Endometrium (tissue), 2 donors: Measurements from ENCODE around the gene SERPINH1.

Experiments used
- FAIRE-seq: peaks from 2 replicates; lab custom pipeline; 2012; peaks lifted over from hg19 to GRCh38; lab: Jason Lieb, UNC
- donor health status: control.
- donor health status: control.

Gene SERPINH1

DNA sequence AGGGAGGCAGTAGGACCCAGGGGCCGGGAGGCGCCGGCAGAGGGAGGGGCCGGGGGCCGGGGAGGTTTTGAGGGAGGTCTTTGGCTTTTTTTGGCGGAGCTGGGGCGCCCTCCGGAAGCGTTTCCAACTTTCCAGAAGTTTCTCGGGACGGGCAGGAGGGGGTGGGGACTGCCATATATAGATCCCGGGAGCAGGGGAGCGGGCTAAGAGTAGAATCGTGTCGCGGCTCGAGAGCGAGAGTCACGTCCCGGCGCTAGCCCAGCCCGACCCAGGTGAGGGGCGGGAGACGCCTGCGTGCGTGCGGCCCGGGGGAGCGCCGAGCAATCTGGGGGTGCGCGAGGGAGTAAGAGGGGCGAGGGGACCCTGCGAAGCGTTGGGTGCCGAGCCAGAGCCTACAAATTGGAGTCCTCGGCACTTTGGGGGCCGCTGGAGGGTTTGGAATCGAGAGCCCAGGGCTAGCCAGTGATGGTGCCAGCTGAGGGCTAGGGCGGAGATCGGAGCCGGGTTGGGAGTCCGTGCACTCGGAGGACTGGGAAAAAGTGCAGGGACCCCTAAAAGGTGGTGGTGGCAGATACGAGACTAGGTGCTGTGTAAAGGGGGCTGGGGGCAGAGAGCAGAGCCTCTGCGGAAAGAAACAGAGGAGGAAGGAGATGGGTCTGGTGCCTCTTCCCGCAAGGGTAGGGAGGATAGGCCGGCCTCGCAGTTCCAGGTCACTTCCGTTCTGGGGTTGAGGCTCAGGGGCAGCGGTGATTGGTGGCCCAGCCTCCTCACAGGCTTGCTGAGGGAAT, at the start of gene SERPINH1:
SERPINH1 (plus strand) TSS at position 206 of the 788 bp plus-strand sequence. CDS start 4,097 bp downstream, outside the sequence.
- FAIRE-seq: no peak

DNA sequence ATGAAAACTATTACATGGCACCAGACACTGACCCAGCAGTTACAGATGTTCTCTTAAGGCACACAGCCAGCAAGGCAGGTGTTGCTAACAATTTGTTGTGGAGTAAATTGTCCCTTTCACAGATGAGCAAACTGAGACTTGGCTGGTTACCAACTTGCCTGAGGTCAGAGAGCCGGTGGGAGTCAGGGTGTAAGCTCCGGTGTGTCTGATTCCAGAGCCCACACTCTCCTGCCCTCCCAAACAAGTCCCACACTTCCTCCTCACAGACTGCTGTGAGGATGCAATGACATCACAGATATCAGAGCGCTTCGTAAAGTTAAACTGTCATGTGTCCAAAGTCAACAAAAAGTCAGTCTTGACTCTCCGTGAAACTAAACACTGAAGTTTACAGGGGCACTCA, 48.8 kb upstream of the SERPINH1 start:
- FAIRE-seq: no peak

DNA sequence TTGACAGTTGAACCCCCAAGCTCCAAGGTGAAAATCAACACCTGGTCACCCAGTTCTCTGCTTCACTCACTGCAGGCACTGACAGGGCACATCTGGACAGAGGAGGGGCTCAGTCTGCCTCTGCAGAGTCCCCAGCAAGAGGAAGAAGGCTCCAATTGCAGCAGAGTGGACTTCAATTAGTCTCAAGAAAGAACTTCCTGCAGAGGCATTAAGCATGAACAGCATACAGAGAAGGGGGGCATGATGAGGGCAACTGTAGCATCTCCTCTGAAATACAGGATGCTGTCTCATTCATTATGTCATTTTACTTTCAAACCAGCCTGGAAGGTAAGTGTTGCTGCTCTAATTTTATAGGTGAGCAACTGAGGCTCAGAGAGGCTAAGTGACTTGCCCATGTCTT, 47.5 kb upstream of the SERPINH1 start:
- no peak for FAIRE-seq

DNA sequence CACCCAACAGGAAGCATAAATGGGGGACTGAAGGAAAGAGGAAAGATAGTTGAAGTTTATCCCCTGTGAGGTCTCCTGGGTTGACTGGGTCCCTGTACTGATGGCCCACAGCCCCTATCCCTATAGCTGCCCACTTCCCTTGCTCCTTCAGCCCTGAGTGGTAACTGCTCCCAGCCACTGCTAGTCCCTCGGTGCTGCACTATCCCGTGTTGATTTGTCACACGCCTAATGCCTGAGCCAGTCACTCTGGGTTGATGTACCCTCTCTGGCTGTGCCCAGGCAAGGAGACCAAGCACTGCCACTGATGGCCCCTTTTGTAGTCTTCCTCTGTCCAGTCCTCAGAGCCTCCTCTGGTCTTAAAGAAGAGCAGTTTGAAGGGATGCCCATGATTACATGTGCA, 45.9 kb upstream of the SERPINH1 start:
- no peak for FAIRE-seq

DNA sequence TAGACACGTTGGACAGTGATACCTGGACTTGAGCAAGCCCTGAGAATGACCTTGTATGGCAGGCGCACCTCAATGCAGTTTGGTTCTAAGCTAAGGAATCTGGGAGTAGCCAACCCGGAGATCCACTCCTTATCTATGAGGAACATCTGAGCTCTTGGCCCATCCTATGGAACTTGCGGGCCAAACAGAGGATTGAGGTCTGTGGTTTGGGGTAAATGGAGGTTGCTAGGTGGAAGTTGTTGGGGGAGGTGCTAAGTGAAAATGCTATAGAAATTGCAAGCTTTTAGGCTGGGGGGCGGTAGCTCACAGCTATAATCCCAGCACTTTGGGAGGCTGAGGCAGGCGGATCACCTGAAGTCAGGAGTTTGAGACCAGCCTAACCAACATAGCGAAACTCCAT, 45.2 kb upstream of the SERPINH1 start:
- FAIRE-seq: no peak

DNA sequence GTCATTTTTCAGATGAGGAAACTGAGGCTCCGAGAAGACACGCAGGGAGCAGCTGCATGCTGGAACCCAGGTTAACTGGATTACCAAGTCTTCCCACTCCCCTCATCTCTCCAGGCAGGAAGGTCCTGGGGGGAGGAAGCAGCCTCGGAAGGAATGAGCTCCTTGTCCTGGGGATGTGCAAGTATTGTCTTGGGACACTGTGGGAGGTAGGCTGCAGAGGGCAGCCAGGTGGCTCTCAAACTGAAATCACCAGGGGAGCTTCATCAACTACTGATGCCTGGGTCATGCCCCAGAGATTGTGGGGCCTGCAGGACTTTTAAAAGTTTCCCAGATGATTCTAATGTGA, 43.9 kb upstream of the SERPINH1 start:
- FAIRE-seq: no peak

DNA sequence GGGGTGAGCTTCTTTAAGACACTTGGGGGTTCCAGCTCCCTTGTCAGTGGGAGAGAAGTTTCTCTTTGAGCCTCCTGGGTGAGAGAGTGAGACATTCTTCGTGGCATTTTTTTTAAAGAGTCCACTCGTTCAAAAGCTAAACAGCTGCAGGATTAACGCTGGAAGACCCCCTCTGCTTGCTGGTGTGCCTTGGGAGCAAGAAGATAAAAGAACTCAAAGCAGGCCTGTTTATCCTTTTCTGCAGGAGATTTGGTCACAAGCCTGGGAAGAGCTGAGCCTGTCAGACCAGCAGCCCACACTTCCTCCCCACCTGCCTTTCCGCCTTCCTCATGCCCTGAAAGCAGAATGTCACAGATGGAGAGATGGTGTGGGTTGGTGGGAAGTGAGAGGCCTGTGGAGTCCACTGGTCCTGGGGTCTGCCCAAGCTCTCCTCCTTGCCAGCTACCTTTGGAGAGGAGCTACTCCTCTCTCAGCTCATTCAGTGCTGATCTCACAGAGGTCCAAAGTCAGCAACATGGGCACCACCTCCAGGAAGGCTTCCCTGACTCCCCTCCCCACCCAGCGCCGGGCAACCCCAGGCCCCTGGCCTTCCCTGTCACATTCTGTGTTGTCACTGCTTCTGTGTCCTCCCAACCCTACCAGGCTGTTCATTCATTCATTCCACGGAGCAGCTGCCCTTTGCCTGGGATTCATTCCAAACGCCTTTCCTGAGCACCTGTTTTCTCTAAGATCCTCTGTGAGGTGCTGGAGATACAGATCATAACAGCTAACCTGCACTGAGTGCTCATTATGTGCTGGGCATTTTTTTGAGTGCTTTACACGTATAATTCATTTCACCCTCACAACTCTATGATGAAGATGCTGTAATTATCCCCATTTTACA, 43.0 kb upstream of the SERPINH1 start:
- FAIRE-seq: no peak

DNA sequence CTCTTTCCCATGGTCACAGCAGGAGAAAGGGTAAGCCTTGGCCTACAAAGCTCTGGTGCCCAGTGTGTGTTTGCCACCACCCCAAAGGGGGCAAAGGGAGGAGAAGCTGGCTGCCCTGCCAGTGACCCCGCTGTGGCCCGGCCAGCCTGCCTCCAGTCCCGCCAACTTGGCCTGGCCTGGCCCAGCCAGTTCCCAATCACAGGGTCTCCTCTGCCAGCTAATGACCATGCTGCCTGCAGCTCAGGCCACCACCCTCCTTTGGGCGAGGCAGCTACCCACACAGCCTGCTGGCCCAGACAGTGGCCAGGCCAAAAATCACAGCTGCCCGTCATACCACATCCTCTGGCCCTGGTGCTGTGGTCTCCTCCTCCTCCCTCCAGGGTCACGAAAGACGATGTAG, 41.4 kb upstream of the SERPINH1 start:
- FAIRE-seq: no peak

DNA sequence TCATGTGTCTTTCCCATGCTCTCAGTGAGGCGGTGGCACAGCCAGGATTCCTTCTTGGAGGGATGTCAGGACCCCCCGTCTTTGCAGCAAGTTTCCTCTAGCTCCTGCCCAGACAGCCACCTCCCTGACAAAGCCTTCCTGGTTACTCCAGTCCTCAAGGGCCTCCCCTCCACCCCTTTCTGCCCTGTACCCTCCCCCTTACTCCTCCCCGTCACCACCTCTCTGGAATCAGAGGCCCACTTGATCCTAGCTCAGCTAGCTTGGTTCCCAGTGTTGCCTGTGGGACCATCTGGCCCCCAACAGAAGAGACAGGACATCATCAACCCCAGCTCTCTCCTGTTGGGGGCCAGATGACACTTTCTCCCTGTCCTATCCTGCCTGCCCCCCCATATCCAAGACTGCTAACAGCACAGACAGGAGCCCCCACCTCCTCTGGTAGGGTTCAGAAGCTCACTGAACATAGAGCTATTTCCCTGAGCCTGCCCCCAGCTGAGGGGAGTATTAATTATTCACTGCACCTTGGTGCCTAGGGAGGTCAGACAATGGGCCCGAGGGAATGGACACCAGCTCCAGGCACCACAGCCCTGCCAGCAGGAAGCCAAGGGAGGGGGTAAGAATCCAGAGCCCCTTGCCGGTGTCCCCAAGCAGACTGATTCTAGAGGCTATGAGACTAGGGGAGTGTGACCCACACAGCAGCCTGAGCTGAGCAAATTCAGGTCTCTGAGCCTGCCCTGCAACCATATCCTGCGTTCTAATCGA, 39.6 kb upstream of the SERPINH1 start:
- FAIRE-seq: no peak

DNA sequence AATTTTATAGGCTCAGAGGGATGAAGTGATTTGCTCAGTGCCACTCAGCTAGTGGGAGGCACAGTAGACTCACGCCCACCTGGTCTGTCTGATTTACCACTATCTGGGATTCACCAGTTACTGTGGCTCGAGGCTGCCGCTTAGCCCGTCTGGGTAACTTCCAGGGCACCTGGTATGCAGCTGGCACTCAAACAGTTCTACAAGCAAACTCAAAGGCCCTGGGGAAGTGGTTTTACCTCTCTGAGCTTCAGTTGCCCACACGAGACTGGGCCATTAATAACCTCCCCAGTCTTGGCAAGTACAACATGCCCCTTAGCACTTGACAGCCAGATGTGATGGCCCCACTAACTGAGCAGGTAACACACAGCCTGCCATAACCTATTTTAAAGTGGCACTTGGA, 38.9 kb upstream of the SERPINH1 start:
- no peak for FAIRE-seq

DNA sequence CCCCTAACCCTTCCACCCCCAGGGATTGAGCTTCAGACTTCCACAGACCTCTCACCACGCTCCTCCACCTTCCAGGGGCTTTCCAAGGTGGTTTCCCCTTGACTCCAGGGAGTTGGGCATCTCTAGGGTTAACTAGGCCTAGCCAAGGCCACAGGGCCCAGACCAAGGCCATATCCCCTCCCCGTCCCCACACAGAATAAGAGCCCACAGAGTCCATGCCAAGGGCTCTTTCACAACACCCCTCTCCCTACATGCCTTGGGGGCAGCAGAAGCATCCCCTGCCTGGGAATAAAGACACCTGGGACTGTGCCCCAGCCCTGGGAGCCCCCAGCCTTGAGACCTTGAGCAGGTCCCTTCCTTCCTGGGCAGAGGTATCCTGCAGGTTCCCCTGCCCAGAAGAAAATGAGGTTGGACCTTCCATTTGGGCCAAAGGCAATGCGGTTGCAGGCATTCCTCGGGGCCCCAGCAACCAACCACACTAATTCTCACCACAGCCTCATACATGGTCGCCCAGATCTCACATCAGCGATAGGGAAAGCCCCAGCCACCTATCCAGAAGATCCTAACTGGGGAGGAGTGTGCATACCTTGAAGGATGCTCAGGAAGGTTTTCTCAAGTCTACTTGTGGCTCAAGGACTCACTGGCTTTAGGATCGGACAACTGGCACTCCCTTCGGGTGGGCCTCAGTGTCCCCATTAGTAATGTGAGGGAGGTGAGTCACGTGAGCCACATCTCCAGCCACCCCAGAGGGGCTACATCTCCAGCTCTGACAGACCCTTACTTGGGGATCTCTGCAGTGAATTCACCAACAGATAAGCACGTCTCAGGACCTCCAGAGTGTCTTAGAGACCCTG, 38.0 kb upstream of the SERPINH1 start:
- FAIRE-seq: no peak

DNA sequence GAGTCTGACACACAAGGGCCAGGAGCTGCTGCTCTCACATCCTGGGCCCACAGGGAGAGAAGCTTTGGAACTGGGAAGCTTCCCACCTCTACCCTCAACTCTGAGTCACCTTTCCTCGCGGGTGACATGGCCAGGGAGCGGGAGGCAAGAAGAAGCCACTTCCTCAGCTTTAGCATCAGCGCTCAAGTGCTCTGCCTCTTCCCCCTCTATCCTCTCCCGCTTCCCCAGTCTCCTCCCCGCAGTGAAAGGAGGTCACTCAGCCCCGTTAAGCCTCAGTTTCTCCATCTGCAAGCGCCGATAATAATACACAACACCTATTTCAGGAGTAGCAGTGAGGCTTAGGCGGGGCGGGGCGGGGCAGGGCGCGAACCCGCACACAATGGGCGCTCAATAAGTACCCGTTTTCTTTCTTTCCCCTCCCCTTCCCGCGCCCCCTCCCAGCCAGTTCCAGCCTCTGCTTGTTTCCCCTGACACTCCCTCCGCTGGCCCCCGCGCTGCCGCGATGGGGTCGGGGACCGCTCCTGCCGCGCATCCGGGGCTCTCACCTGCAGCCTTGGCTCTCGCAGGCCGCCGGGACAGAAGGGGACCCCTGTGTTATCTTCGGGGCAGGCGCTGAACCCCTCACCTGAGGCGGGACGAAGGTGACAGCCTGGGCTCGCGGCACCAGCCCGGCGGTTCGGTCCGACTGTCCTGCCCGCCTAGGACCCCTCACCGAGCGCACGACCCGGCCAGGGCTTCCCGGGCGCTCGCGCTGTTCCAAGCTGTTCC, 37.2 kb upstream of the SERPINH1 start:
- no peak for FAIRE-seq

DNA sequence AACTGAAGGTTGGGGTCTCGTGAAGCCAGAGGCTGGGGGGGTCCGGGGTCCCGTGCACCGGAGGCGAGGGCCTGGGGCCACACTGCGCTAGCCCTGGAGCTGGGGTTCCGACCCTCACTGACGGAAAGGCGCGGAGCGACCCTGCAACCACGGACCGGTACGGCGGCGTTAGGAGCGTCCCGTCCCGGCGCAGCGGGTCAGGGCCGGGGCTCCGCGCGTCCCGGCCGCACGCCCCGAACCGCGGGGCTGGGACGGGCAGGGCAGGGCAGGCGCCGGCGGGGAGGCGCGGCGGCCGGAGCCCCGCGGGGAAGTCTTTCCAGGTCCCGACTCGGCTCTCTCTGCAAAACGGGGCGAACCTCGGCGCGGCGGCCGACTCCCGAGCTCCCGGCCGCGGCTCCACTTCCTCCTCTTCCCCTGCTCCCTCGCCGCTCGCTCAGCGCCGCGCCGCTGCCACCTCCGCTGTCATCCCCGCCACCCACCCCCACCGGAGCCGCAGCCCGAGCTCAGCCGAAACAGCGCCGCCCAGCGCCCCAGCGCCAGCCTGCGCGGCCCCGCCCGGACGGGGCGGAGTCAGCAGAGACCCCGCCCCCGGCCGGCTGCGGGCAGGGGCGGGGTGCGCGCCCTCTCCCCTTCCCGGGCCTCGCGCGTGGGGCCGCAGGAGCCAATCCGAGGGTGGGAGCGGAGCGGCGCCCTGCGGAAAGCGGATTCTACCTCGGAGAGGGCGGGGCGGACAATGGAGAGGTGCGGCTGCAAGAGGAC, 36.4 kb upstream of the SERPINH1 start, which contains the start of gene GDPD5:
GDPD5 (minus strand) TSS at position 509 of the 759 bp plus-strand sequence. CDS start 48,206 bp downstream, outside the sequence.
- FAIRE-seq: no peak

DNA sequence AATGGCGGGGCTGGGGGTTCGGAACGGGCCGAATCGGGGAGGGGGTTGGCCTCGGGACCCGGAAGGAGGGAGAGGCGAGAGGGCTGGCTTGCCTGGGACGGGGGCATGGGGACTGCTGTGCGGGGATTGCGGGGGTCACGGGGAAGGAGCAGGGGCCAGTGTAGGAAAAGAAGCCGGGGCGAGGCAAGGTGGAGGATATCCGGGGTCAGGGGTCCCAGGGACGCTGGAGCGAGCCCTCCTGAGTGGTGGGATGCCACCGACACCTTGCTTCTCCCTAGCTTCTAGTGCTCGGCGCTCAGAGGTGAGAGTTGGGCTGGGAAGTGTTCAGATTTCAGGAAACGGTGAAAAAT, 35.9 kb upstream of the SERPINH1 start:
- FAIRE-seq: no peak

DNA sequence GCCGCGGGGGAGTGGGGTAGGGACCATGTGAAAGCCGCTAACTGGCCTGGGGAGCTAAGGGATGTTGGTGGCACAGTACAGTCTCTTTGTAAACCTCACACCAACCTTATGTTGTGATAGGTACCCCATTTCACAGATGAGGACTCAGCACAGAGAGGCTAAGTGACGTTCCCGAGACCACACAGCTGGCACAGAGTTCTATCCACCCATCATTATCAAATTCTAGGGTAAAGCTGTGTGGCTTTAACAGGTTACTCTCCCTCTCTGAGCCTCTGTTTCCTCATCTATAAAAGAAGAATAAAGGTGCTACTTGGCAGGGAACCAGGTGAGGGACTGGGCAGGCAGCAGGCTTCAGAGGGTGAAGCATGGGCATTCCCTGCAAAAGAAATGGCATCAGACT, 34.9 kb upstream of the SERPINH1 start:
- no peak for FAIRE-seq

DNA sequence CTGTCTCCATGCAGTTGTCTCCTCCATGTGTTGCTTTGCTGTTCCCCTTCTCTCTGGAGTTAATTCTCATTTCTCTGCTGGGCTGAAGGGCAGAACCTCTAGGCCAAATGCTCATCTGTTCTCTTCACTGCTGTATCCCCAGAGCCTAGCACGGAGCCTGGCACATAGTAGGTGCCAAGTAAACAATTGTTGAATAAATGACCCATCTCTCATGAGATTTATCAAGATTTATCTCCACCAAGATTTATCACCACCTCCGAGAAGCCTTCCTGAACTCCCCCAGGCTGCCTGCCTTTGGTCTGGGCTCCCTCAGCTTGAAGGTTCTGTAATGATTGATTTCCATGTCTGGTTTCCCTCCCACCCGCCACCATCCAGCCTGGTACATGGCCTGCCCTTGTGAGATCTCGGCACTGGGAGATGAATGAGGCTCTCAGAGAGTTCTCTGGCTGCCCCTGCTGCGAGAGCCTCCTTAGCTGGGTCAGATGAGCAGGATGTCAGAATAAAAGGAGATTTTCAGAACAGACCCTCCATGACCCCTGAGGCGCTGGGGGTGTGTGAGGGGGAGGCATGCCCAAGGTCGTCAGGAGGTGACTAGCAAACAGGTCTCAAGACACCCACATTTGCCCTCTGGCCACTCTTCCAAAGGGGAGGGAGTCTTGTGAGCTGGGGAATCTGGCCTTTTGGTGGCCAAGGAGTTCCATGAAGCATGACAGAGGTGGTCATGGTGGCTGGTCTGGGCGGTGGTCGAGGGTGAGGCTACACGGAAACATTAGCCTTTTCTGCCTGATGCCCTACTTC, 33.9 kb upstream of the SERPINH1 start:
- FAIRE-seq: no peak

DNA sequence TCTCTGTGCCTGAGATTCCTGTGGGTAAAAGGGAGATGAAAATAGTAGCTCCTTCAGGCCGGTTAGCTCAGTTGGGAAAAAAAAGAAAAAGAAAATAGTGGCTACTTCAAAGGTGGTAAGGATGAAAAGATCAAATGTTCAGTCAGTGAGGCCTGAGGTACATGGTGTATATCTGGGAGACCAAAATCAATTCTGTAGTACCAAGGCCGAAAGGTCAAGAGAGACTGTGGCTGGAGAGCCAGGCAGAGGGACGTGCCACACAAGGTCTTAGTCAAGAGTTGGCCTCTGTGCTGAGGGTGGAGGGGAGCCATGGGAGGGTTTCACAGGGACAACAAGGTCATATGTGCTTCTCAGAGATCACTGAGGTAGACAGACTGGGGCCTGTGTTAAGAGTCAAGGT, 31.5 kb upstream of the SERPINH1 start:
- FAIRE-seq: no peak

DNA sequence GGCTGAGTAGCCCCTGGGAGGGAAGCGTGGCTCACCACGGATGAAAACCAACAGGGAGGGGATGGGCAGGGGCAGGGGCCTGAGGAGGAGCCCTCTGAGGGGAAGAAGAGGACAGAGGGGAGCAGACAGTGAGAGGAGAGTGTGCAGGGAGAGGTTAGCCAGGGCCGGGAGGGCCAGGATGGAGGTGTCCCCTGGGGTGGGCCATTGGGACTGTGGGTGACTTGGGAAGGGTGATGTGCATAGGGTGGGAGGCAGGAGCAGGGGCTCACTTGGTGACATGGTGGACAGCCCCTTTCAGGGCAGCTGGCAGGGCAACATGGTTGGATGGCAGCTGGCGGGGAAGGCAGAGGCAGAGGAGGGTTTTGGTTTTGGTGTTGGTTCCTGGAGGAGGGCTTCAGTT, 30.7 kb upstream of the SERPINH1 start:
- FAIRE-seq: no peak
